GM12875 (cell line): Measurements from ENCODE around the gene NIN.
A peak's percentile ranks its signal among the peaks of the same experiment; 100 is the strongest.

Experiments used
- H3K4me3 ChIP-seq: one replicate; pipeline ENCODE4 v1.5.1; 2011; ENCODE audit warnings: low read depth, low read length, control low read depth
- TF ChIP-seq, protein P1 (sequence below): IDR thresholded peaks from 2 replicates; pipeline ENCODE4 v1.5.1; 2011; ENCODE audit warnings: low read depth, mild to moderate bottlenecking, control low read depth, inconsistent platforms, low read length, moderate library complexity, borderline replicate concordance; ENCODE audit not compliant: insufficient read depth

NIN gene

DNA sequence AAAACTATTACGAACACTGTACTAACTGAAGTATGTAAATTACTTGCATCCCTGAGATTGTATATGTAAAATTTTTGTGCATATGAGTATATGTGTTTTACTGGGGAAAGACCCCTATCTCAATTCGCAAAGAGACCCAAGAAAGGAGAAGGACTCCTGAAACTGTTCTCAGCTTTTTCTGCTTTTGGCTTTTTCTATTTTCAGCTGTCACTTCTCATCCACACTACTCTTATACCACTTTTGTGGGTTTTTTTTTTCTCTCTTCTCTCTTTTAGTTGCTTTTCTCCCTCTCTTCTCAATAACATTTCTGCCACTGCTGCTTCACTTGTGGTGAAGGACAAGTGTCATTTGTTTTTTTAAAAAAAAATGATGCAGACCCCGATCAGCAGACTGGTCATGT is 39.8 kb downstream of the NIN start:
- no peak overlapping the region for H3K4me3 ChIP-seq
- TF ChIP-seq, protein P1, sequence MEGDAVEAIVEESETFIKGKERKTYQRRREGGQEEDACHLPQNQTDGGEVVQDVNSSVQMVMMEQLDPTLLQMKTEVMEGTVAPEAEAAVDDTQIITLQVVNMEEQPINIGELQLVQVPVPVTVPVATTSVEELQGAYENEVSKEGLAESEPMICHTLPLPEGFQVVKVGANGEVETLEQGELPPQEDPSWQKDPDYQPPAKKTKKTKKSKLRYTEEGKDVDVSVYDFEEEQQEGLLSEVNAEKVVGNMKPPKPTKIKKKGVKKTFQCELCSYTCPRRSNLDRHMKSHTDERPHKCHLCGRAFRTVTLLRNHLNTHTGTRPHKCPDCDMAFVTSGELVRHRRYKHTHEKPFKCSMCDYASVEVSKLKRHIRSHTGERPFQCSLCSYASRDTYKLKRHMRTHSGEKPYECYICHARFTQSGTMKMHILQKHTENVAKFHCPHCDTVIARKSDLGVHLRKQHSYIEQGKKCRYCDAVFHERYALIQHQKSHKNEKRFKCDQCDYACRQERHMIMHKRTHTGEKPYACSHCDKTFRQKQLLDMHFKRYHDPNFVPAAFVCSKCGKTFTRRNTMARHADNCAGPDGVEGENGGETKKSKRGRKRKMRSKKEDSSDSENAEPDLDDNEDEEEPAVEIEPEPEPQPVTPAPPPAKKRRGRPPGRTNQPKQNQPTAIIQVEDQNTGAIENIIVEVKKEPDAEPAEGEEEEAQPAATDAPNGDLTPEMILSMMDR, result no peak

DNA sequence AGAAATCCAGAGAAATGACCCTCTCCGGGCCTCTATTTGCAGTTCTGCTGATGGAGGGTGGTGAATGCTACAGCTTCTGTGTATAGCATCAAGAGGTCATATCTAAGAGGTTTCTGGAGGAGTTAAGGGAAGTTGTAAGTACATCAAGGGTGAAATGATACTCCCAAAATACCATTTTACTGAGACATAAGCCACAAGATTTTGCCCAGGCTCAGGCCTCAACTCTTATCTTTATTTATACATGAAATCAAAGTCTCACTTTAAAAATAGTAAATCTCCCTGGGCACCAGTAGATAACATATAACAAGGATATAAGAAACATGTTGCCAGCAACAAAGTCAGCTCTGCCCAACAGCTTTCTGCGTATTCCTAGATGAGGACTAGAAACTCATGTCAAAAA is 40.4 kb downstream of the NIN start:
- TF ChIP-seq, protein P1, result no peak
- no peak overlapping the region for H3K4me3 ChIP-seq

DNA sequence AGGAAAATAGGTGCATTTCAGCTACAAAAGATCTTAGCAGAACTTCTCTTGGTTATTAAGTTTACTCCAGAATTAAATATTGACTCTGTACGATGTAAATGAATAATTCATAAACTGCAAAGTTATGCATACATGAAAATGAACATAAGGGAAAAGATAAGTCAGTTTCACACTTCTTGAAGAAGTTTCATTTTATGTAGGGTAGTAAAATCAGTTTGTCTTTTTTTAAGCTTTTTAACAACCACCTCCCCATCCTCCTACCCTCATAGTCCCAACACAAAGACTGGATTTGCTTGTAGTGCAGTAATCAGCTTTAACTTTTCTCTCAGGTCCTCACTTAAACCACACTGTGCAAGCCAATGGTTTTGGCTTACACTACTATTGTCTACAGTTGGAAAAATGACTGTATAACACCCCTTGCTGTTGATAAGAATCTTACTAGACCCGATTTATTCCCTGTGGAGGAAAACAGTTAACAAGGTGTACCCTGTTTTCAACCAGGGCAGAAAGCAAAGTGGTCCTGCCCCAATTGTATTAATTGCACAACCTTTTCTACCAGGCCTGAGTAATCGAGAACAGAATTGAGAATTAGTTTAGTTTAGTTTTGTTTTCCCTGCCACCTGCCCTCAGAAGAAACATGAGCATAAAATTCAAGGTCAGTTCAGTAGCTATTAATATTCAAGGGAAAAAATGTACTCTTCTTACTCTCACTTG is 44.1 kb downstream of the NIN start:
- TF ChIP-seq, protein P1, result no peak
- H3K4me3 ChIP-seq, result peak overlapping the region; percentile 13

DNA sequence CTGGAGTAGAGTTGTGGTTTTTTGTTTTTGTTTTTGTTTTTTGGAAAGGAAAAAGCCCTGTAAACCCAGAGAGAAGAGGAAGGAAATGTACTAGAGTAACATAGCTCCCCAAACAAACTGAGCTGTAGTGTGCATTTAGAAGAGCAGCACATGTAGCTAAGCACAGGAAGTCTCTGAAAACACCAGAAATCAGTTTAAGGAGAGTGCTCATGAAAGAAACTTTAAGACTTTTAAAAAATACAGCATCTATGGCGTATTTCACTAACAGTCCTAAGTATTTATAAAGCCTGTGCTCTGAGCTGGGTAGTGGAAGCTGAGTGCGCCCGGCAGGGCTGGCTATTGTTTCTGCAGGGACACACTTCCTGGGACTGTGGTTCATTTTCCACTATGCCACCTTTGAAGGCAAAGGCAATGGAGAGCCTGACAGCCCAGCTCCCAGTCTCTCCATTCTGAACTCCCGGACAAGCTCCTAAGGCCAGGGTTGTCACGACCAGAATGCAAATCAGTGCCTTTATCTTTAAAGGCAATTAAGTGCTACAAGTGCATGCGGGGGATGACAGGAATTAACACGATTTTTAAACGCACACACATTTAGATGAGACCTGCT is 45.4 kb downstream of the NIN start:
- TF ChIP-seq, protein P1, result no peak
- H3K4me3 ChIP-seq, result no peak overlapping the region

DNA sequence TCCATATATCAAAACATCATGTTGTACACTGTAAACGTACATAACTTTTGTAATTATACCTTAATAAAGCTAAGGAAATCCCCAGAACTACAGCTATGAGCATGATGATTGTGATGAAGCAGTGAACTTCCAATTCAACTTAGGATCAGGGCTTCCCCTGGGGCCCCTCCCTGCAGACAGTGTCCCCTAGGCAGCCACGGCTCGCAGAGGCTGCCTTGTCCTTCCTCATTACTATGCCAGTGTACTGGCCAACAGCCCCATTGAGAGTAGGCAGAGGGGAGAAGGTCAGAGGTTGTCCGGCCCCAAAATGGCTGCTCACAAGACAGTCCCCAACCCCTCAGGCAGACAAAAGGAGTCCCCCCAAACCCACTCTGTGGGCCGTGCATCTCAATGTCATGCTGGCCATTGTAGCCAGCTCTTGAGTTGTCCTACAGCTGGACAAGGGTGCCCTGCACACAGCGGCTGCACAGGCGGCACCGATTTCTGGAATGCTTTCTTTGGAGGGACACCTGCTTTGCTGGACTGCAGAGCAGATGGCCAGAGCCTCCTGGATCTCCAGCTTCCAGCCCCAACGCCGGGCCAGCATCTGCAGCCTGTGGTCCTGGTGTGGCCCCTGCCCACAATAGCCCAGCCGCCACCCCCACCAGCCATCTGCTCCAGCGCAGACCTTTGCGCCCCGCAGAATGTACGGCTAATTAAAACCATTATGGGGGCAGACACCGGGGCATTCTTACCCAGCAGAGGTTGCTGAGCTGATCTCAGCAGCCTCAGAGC is 46.1 kb downstream of the NIN start:
- TF ChIP-seq, protein P1, result no peak

DNA sequence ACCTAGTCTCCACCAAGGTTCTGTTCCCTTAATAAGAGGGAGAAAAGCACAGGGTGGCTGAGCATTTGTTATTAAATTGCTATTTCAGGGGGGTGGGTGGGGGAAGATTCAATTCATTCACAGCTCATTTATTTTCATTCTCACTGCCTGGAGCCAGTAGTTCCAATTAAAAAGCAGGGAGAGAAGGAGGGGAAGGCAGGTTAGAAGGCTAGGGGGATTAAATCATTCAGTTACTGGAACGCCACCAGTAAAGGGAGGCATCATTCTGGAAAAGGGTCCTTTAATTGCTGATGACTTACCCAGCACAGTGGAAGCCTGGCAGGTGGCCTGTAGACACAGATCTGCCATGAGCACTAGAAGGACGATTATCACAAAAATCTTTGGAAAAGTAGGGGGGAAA is 47.4 kb downstream of the NIN start:
- no peak overlapping the region for H3K4me3 ChIP-seq
- TF ChIP-seq, protein P1, result no peak

More for the DNA sequence above, 46.1 kb downstream of the NIN start:
- no peak overlapping the region for H3K4me3 ChIP-seq
